PFSK-1 (cell line): ENCODE results near the gene PDPK1.

ENCODE experiments used
- FOXP2 ChIP-seq: optimal IDR thresholded peaks from 2 replicates; pipeline ENCODE3; 2011; ENCODE audit warnings: borderline replicate concordance, control low read depth, inconsistent platforms; ENCODE audit not compliant: insufficient read depth; ENCODE audit errors: extremely low read length, extremely low read depth
- POLR2AphosphoS5 ChIP-seq: IDR thresholded peaks from 2 replicates; pipeline ENCODE4 v1.6.1; 2012; ENCODE audit warnings: low read depth, mild to moderate bottlenecking, control low read depth, low read length, moderate library complexity
- REST ChIP-seq, 2 experiments: IDR thresholded peaks; 2 replicates each; pipeline versions ENCODE4 v1.6.1 to v1.8.0; 2011 to 2012; ENCODE audit warnings: low read depth in 2 of 2, low read length in 2 of 2, control low read depth in 1 of 2, inconsistent platforms in 1 of 2, mild to moderate bottlenecking in 1 of 2, moderate library complexity in 1 of 2; ENCODE audit not compliant: insufficient read depth in 1 of 2
- SIN3A ChIP-seq: IDR thresholded peaks from 2 replicates; pipeline ENCODE4 v1.6.1; 2012; ENCODE audit warnings: mild to moderate bottlenecking, low read length, moderate library complexity, borderline replicate concordance; ENCODE audit not compliant: insufficient read depth
- TAF1 ChIP-seq: IDR thresholded peaks from 2 replicates; pipeline ENCODE4 v1.6.1; 2012; ENCODE audit warnings: low read length, control low read depth, borderline replicate concordance; ENCODE audit not compliant: insufficient read depth

- TF ChIP-seq SIN3A (no peak), TAF1 (no peak), POLR2AphosphoS5 (no peak), REST (IDR thresholded peaks at IDR 0.05; ENCODE audit: insufficient read depth in 1 of 2, low read depth in 2 of 2, low read length in 2 of 2) (no peak), FOXP2 (no peak)
These were observed 39.9 kb upstream of the PDPK1 start for GRCh38 chr16:2497695-2498484.
